IMR-90 (cell line): Measurements from ENCODE around the gene METTL1. TPM values are rescaled to one million over a fixed set of nuclear protein-coding genes. Genes with fewer than 3 reads are reported as not detected.

Source experiments
- ATAC-seq: fragments of 200-7000 bp; cut with Tn5 transposase; 2 replicates; pipeline ENCODE4 v1.9.1; 2020; ENCODE audit warnings: low read depth, mild to moderate bottlenecking, moderate library complexity
- BruUV-seq: library from RNA; stranded (reverse); fragments of 400-500 nt; replicated peaks from 2 replicates; lab custom pipeline; 2021; lab: Mats Ljungman, UMichigan
- CTCF ChIA-PET: fragments of 300-600 bp; formaldehyde crosslinking; extraction: SDS; loops from one replicate; lab custom pipeline; 2021; ENCODE audit warnings: antibody characterized with exemption; lab: Yijun Ruan, JAX
- POLR2A ChIA-PET: fragments of 300-600 bp; sonication (Branson Sonifier 250); formaldehyde crosslinking; loops from one replicate; lab custom pipeline; 2022; ENCODE audit warnings: antibody characterized with exemption; ENCODE audit not compliant: unreplicated experiment; lab: Charles Lee
- DNase-seq: peaks from one replicate; pipeline ENCODE4 v3.0.0; 2013
- H2AFZ ChIP-seq: replicated peaks from 2 replicates; pipeline ENCODE3; 2013; ENCODE audit warnings: low read length, mild to moderate bottlenecking; ENCODE audit not compliant: poor library complexity
- H2AK5ac ChIP-seq: 2 replicates; pipeline ENCODE4 v1.6.1; 2013; ENCODE audit warnings: low read depth, low read length, inconsistent platforms
- H2AK9ac ChIP-seq: replicated peaks from 2 replicates; pipeline ENCODE3; 2013; ENCODE audit warnings: mild to moderate bottlenecking, low read depth, low read length, moderate library complexity; ENCODE audit not compliant: poor library complexity
- H2BK120ac ChIP-seq: 2 replicates; pipeline ENCODE4 v1.6.1; 2013; ENCODE audit warnings: low read depth, low read length, inconsistent platforms
- H2BK15ac ChIP-seq: 3 replicates; pipeline ENCODE4 v1.6.1; 2013; ENCODE audit warnings: low read depth, low read length, inconsistent platforms
- H2BK20ac ChIP-seq: 2 replicates; pipeline ENCODE4 v1.6.1; 2013; ENCODE audit warnings: low read depth, mild to moderate bottlenecking, inconsistent platforms, low read length, moderate library complexity
- H2BK5ac ChIP-seq: 2 replicates; pipeline ENCODE4 v1.6.1; 2013; ENCODE audit warnings: mild to moderate bottlenecking, low read depth, low read length, inconsistent platforms; ENCODE audit not compliant: poor library complexity, severe bottlenecking
- H3K14ac ChIP-seq: replicated peaks from 2 replicates; pipeline ENCODE4 v1.6.1; 2013; ENCODE audit warnings: low read depth, low read length, inconsistent platforms
- H3K18ac ChIP-seq: 2 replicates; pipeline ENCODE4 v1.6.1; 2013; ENCODE audit warnings: low read depth, low read length, control low read depth
- H3K23ac ChIP-seq: 2 replicates; pipeline ENCODE4 v1.6.1; 2013; ENCODE audit warnings: low read depth, low read length, inconsistent platforms
- H3K27ac ChIP-seq: 2 replicates; pipeline ENCODE4 v1.5.1; 2013; ENCODE audit warnings: mild to moderate bottlenecking, control low read depth, low read length; ENCODE audit not compliant: insufficient read depth
- H3K27me3 ChIP-seq: 2 replicates; pipeline ENCODE4 v1.6.1; 2013; ENCODE audit warnings: low read length; ENCODE audit not compliant: control insufficient read depth, insufficient read depth
- H3K36me3 ChIP-seq: 2 replicates; pipeline ENCODE4 v1.6.1; 2013; ENCODE audit warnings: low read length, mixed read lengths; ENCODE audit not compliant: control insufficient read depth, insufficient read depth
- H3K4ac ChIP-seq: 2 replicates; pipeline ENCODE4 v1.6.1; 2013; ENCODE audit warnings: low read depth, low read length, inconsistent platforms
- H3K4me1 ChIP-seq: 2 replicates; pipeline ENCODE4 v1.6.1; 2013; ENCODE audit warnings: low read length, mixed read lengths; ENCODE audit not compliant: control insufficient read depth, insufficient read depth
- H3K4me2 ChIP-seq: 2 replicates; pipeline ENCODE4 v1.6.1; 2013; ENCODE audit warnings: low read depth, mild to moderate bottlenecking, control low read depth, low read length, moderate library complexity
- H3K4me3 ChIP-seq: 2 replicates; pipeline ENCODE4 v1.5.1; 2013; ENCODE audit warnings: low read depth, mild to moderate bottlenecking, control low read depth, low read length, moderate library complexity; ENCODE audit not compliant: insufficient read depth
- H3K56ac ChIP-seq: 2 replicates; pipeline ENCODE4 v1.6.1; 2013; ENCODE audit warnings: low read length, inconsistent platforms; ENCODE audit not compliant: insufficient read depth; ENCODE audit errors: extremely low read depth
- H3K79me1 ChIP-seq, 2 experiments: 2 replicates each; pipeline ENCODE4 v1.6.1; 2013; ENCODE audit warnings: low read length in 2 of 2, inconsistent platforms in 1 of 2, low read depth in 1 of 2
- H3K9ac ChIP-seq: 2 replicates; pipeline ENCODE4 v1.6.1; 2013; ENCODE audit warnings: low read depth, low read length, control low read depth
- H3K9me1 ChIP-seq: 2 replicates; pipeline ENCODE4 v1.6.1; 2013; ENCODE audit warnings: low read length, inconsistent platforms; ENCODE audit not compliant: insufficient read depth
- H3K9me3 ChIP-seq: 2 replicates; pipeline ENCODE4 v1.6.1; 2013; ENCODE audit warnings: low read length; ENCODE audit not compliant: control insufficient read depth, insufficient read depth
- H4K20me1 ChIP-seq: 2 replicates; pipeline ENCODE4 v1.6.1; 2013; ENCODE audit warnings: low read length, inconsistent platforms; ENCODE audit not compliant: insufficient read depth
- H4K5ac ChIP-seq: 2 replicates; pipeline ENCODE4 v1.6.1; 2013; ENCODE audit warnings: mild to moderate bottlenecking, low read depth, low read length, control low read depth
- H4K8ac ChIP-seq, 2 experiments: 2 replicates each; pipeline ENCODE4 v1.6.1; 2013; ENCODE audit warnings: low read depth in 2 of 2, low read length in 2 of 2, control low read depth in 1 of 2, inconsistent platforms in 1 of 2
- H4K91ac ChIP-seq: 2 replicates; pipeline ENCODE4 v1.6.1; 2013; ENCODE audit warnings: low read depth, low read length, inconsistent platforms; ENCODE audit not compliant: insufficient read depth
- BHLHE40 ChIP-seq: fragments of 150-350 bp; IDR thresholded peaks from 2 replicates; pipeline ENCODE4 v1.6.1; 2016; ENCODE audit warnings: mild to moderate bottlenecking, low read depth, low read length
- CEBPB ChIP-seq: IDR thresholded peaks from 2 replicates; pipeline ENCODE4 v1.6.1; 2012; ENCODE audit warnings: low read depth, low read length, improper control_type of control experiment
- CHD1 ChIP-seq: IDR thresholded peaks from 2 replicates; pipeline ENCODE4 v1.6.1; 2012; ENCODE audit warnings: low read depth, low read length, improper control_type of control experiment
- ELK1 ChIP-seq: fragments of 150-350 bp; IDR thresholded peaks from 2 replicates; pipeline ENCODE4 v1.6.1; 2016; ENCODE audit warnings: low read depth, mild to moderate bottlenecking, low read length, moderate library complexity, borderline replicate concordance
- FOS ChIP-seq: fragments of 150-350 bp; IDR thresholded peaks from 2 replicates; pipeline ENCODE4 v1.6.1; 2016; ENCODE audit warnings: low read depth, low read length
- MAFK ChIP-seq: IDR thresholded peaks from 2 replicates; pipeline ENCODE4 v1.6.1; 2012; ENCODE audit warnings: low read depth, low read length, improper control_type of control experiment
- MXI1 ChIP-seq: IDR thresholded peaks from 2 replicates; pipeline ENCODE4 v1.6.1; 2012; ENCODE audit warnings: low read depth, mild to moderate bottlenecking, low read length, moderate library complexity, borderline replicate concordance
- POLR2A ChIP-seq: IDR thresholded peaks from 2 replicates; pipeline ENCODE4 v1.6.1; 2012; ENCODE audit warnings: mild to moderate bottlenecking, low read depth, low read length
- RAD21 ChIP-seq: IDR thresholded peaks from 2 replicates; pipeline ENCODE4 v1.6.1; 2012; ENCODE audit warnings: low read length, improper control_type of control experiment
- SMC3 ChIP-seq: fragments of 150-350 bp; IDR thresholded peaks from 2 replicates; pipeline ENCODE4 v1.6.1; 2016; ENCODE audit warnings: low read depth, mild to moderate bottlenecking, antibody characterized with exemption, low read length, moderate library complexity
- WGBS, 2 experiments: methylation state at CpG; one replicate each; pipeline versions ENCODE4 v1.1.5 to v1.1.7; 2013; ENCODE audit warnings: missing lambda C conversion rate in 2 of 2; ENCODE audit not compliant: insufficient read length in 1 of 2; ENCODE audit errors: extremely low coverage in 2 of 2; 5-methylcytosine and 5-hydroxymethylcytosine counted together
- dilution Hi-C: fragments of 300-500 bp; cut with HindIII; formaldehyde crosslinking; loops from one replicate; pipeline ENCODE4 v1.14.3; 2018; ENCODE audit warnings: low sequenced_read_pairs; ENCODE audit not compliant: unreplicated experiment
- in situ Hi-C: fragments of 300-500 bp; cut with MboI; formaldehyde crosslinking; loops from 3 replicates; pipeline ENCODE4 v1.14.3; 2019; ENCODE audit warnings: low sequenced_read_pairs, inconsistent platforms, mixed read lengths
- intact Hi-C: fragments of 100-400 bp; cut with micrococcal nuclease; formaldehyde crosslinking; loops from 2 replicates; pipeline ENCODE4 v1.10.0; 2022
- polyA plus RNA-seq, 3 experiments: library from polyadenylated mRNA; depleted of rRNA; stranded (reverse); fragments of >200 nt; gene quantifications; 2 replicates each; pipeline ENCODE4 v1.2.3, GENCODE V29; 2012; ENCODE audit warnings: low replicate concordance in 1 of 3
- total RNA-seq: library from RNA; depleted of rRNA; stranded (reverse); fragments of >200 nt; gene quantifications from 2 replicates; pipeline ENCODE4 v1.2.3, GENCODE V29; 2012
- TF ChIP-seq, protein P1 (sequence below): conservative IDR thresholded peaks from 2 replicates; pipeline ENCODE4 v1.5.1; 2012; ENCODE audit warnings: mild to moderate bottlenecking, low read depth, low read length, improper control_type of control experiment

Gene METTL1
- total and polyA plus RNA-seq, 2 of the 4 experiments (the other 2 are of a cell fraction) = 12.4 to 27.5 TPM

GRCh38 chr12:57751788-57752667, 19.9 kb downstream of the METTL1 start, which contains the start of gene CDK4 (continued):
- TF ChIP-seq ELK1 (no peak), MXI1 (peak; percentile 92)

DNA sequence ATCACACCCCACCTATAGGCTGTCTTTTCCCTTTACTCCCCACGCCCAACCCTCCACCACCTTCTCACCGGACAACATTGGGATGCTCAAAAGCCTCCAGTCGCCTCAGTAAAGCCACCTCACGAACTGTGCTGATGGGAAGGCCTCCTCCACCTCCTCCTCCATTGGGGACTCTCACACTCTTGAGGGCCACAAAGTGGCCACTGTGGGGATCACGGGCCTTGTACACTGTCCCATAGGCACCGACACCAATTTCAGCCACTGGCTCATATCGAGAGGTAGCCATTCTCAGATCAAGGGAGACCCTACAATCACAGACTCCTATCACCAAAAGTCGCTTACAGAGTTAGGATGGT, 20.5 kb downstream of the METTL1 start:
- peak overlapping the region; percentile 97 for H3K14ac ChIP-seq
- peak overlapping the region; percentile 91 for H3K56ac ChIP-seq
- H2BK120ac ChIP-seq = peak overlapping the region; percentile 21; the same call in 1 of the 2 replicates
- peak overlapping the region; percentile 91 for H3K4ac ChIP-seq
- H4K5ac ChIP-seq = peak overlapping the region; percentile 59
- no peaks in the 10 kb centered on the region for H3K9me3 ChIP-seq
- H4K8ac ChIP-seq = peak overlapping the region; percentile 56 to 93
- BruUV-seq = TSS peak; percentile 72
- peak overlapping the region; percentile 90 for H3K27ac ChIP-seq
- H2AK9ac ChIP-seq = peak overlapping the region; percentile 97
- peaks cover 18 to 43% of the 10 kb centered on the region in 2 experiments; a peak in 3 of 4 replicates for H3K79me1 ChIP-seq
- POLR2A ChIA-PET = no interaction called here
- H3K4me2 ChIP-seq = peak overlapping the region; percentile 96
- 7% methylated on average over 4 of the region's 8 CpGs; no CpG with 5 or more reads in 1 of the 2 experiments for WGBS, 2 experiments
- peak overlapping the region; percentile 73 for H4K91ac ChIP-seq
- H3K36me3 ChIP-seq = peaks cover 23% of the 10 kb centered on the region
- dilution Hi-C loops = no loop called here
- in situ Hi-C loops = no loop called here
- ATAC-seq (no peak), DNase-seq (no peak)
- H2BK20ac ChIP-seq = no peak overlapping the region
- peaks cover 7% of the 10 kb centered on the region for H3K4me1 ChIP-seq
- peak overlapping the region; percentile 79 for H2BK5ac ChIP-seq
- H3K27me3 ChIP-seq = peaks cover 10% of the 10 kb centered on the region
- H2AFZ ChIP-seq = peak overlapping the region; percentile 38
- peak overlapping the region; percentile 56 for H3K18ac ChIP-seq
- CTCF ChIA-PET = interaction anchor here (1.1 kb wide), 1 partner anchor 14 kb away, joined by 3 read pairs; no protein-coding TSS in a partner anchor
- H2BK15ac ChIP-seq = peak overlapping the region; percentile 40; the same call in 1 of the 3 replicates
- peaks cover 7% of the 10 kb centered on the region; the same call in 1 of the 2 replicates for H4K20me1 ChIP-seq
- H3K9me1 ChIP-seq = peaks cover 15% of the 10 kb centered on the region
- intact Hi-C loops = no loop called here
- H3K9ac ChIP-seq = peak overlapping the region; percentile 88
- H2AK5ac ChIP-seq = peak overlapping the region; percentile 90
- peak overlapping the region; percentile 95 for H3K23ac ChIP-seq
- H3K4me3 ChIP-seq = peak overlapping the region; percentile 59
- TF ChIP-seq RAD21 (no peak), SMC3 (no peak), FOS (no peak), POLR2A (no peak), BHLHE40 (no peak), CEBPB (no peak), MAFK (no peak), ELK1 (no peak), CHD1 (no peak)
- TF ChIP-seq, protein P1, sequence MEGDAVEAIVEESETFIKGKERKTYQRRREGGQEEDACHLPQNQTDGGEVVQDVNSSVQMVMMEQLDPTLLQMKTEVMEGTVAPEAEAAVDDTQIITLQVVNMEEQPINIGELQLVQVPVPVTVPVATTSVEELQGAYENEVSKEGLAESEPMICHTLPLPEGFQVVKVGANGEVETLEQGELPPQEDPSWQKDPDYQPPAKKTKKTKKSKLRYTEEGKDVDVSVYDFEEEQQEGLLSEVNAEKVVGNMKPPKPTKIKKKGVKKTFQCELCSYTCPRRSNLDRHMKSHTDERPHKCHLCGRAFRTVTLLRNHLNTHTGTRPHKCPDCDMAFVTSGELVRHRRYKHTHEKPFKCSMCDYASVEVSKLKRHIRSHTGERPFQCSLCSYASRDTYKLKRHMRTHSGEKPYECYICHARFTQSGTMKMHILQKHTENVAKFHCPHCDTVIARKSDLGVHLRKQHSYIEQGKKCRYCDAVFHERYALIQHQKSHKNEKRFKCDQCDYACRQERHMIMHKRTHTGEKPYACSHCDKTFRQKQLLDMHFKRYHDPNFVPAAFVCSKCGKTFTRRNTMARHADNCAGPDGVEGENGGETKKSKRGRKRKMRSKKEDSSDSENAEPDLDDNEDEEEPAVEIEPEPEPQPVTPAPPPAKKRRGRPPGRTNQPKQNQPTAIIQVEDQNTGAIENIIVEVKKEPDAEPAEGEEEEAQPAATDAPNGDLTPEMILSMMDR = no peak
